ENCODE data around the gene CLEC16A. TPM values are rescaled to one million over a fixed set of nuclear protein-coding genes. Genes with fewer than 3 reads are reported as not detected.

The CLEC16A gene
- total RNA-seq, 4 donors from 2014 or later = 19.9 to 38.3 (median 35.0) TPM

DNA sequence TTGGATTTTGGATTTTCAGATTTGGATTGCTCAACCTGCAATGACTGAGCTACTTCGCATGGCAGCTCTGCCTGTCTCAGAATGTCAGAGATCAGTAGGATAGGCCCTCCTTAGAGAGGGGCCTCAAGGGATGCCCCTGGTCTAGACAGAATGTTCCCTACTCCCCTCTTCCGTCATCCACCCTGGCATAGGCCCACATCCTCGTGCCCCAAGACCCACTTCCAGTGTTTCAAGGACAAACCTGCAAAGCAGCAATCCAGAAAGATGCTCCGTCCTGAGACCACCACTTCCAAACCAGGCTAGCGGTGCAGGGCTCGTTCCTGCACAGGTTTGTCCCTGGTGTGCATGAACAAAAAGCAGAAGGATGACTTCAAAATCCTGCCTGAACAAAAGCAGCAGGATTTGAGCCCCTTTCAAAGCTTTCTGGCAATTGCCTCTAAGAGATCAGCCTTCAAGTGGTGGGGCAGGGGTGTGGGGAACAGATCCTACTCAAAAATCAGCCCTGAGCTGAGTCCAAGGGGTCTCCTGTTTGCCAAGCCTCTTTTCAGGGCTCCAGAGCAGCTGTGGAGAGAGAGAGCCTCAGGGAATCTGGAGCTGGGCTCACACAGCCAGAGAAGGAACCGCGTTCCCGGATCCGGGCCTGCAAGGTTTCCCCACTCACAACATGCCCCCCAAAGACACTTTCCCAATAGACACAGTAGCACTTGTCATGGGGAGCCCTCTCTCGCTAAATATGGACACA, 190.5 kb downstream of the CLEC16A start:
- peaks cover 0 to 59% (median 19%) of the 10 kb centered on the region in 3 donors for H3K4me1 ChIP-seq
- 68% methylated on average over 5 of the region's 11 CpGs; no CpG with 5 or more reads in 1 of the 2 donors for WGBS, 2 donors (ENCODE audit: low coverage in 1 of 2)

GRCh38 chr16:11135464-11135973, 191.2 kb downstream of the CLEC16A start:
- TF ChIP-seq POLR2A (IDR thresholded peaks at IDR 0.05) (no peak), POLR2AphosphoS5 (IDR thresholded peaks at IDR 0.05) (peak; percentile 58)
- TF ChIP-seq, protein P1, sequence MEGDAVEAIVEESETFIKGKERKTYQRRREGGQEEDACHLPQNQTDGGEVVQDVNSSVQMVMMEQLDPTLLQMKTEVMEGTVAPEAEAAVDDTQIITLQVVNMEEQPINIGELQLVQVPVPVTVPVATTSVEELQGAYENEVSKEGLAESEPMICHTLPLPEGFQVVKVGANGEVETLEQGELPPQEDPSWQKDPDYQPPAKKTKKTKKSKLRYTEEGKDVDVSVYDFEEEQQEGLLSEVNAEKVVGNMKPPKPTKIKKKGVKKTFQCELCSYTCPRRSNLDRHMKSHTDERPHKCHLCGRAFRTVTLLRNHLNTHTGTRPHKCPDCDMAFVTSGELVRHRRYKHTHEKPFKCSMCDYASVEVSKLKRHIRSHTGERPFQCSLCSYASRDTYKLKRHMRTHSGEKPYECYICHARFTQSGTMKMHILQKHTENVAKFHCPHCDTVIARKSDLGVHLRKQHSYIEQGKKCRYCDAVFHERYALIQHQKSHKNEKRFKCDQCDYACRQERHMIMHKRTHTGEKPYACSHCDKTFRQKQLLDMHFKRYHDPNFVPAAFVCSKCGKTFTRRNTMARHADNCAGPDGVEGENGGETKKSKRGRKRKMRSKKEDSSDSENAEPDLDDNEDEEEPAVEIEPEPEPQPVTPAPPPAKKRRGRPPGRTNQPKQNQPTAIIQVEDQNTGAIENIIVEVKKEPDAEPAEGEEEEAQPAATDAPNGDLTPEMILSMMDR (IDR thresholded peaks at IDR 0.05) = no peak
- no peaks in the 10 kb centered on the region for H3K9me3 ChIP-seq
- no peaks in the 10 kb centered on the region for H3K27me3 ChIP-seq
- peaks cover 0 to 53% (median 19%) of the 10 kb centered on the region in 3 donors for H3K4me1 ChIP-seq
- H3K4me3 ChIP-seq = no peak overlapping the region
- no peak overlapping the region for H3K27ac ChIP-seq
- ATAC-seq = peak; percentile 66
- 88 to 98% methylated on average over 2 to 8 of the region's 11 CpGs for WGBS, 2 donors (ENCODE audit: low coverage in 1 of 2)
- H3K36me3 ChIP-seq = peaks cover 0 to 7% of the 10 kb centered on the region in 2 donors

More for the DNA sequence above, 190.5 kb downstream of the CLEC16A start:
- no peak overlapping the region for H3K27ac ChIP-seq
- no peak for ATAC-seq
- H3K36me3 ChIP-seq = peaks cover 0 to 7% of the 10 kb centered on the region in 2 donors
- H3K4me3 ChIP-seq = no peak overlapping the region
- TF ChIP-seq EP300 (IDR thresholded peaks at IDR 0.05) (no peak), POLR2A (IDR thresholded peaks at IDR 0.05) (no peak), POLR2AphosphoS5 (IDR thresholded peaks at IDR 0.05) (peak; percentile 13)
- TF ChIP-seq, protein P1 (IDR thresholded peaks at IDR 0.05) = no peak
- H3K27me3 ChIP-seq = no peaks in the 10 kb centered on the region
- no peaks in the 10 kb centered on the region for H3K9me3 ChIP-seq

- H3K4me3 ChIP-seq = no peak overlapping the region
- no peak overlapping the region for H3K27ac ChIP-seq
- no peaks in the 10 kb centered on the region for H3K27me3 ChIP-seq
- no peak for ATAC-seq
- peaks cover 0 to 7% of the 10 kb centered on the region in 2 donors for H3K36me3 ChIP-seq
- peaks cover 0 to 42% (median 19%) of the 10 kb centered on the region in 3 donors for H3K4me1 ChIP-seq
- TF ChIP-seq EP300 (IDR thresholded peaks at IDR 0.05) = no peak
- TF ChIP-seq POLR2AphosphoS5 (IDR thresholded peaks at IDR 0.05) = no peak
- TF ChIP-seq POLR2A (IDR thresholded peaks at IDR 0.05) = no peak
- TF ChIP-seq, protein P1 (IDR thresholded peaks at IDR 0.05) = no peak
- H3K9me3 ChIP-seq = no peaks in the 10 kb centered on the region
- WGBS, 2 donors (ENCODE audit: low coverage in 1 of 2) = 48 to 75% methylated on average over 4 to 7 of the region's 7 CpGs
Measured at GRCh38 chr16:11136600-11136999, 192.2 kb downstream of the CLEC16A start.

- WGBS, 2 donors (ENCODE audit: low coverage in 1 of 2) = 92 to 97% methylated on average over 7 to 14 of the region's 14 CpGs
- Histone ChIP-seq H3K4me1 (peaks cover 0 to 39% (median 10%) of the 10 kb centered on the region in 3 donors), H3K27ac (no peak overlapping the region), H3K4me3 (no peak overlapping the region), H3K9me3 (no peaks in the 10 kb centered on the region), H3K27me3 (no peaks in the 10 kb centered on the region), H3K36me3 (peaks cover 0 to 7% of the 10 kb centered on the region in 2 donors)
- ATAC-seq = no peak
- TF ChIP-seq, protein P1 (IDR thresholded peaks at IDR 0.05) = no peak
- TF ChIP-seq POLR2AphosphoS5 (IDR thresholded peaks at IDR 0.05) (no peak), EP300 (IDR thresholded peaks at IDR 0.05) (no peak), POLR2A (IDR thresholded peaks at IDR 0.05) (no peak)
Measured at GRCh38 chr16:11138022-11138768, 193.8 kb downstream of the CLEC16A start.

All from gastroesophageal sphincter (tissue), 4 donors.